ENCODE results near the gene PSORS1C1. TPM values are rescaled to one million over a fixed set of nuclear protein-coding genes. Genes with fewer than 3 reads are reported as not detected.
"Not testable (repeated sequence)": the region's sequence is repeated elsewhere in the genome, so short reads cannot be mapped to it uniquely, and the experiment has no call there.

PSORS1C1 gene
- total RNA-seq, 1 experiment from 2014 or later, result not detected

- DNase-seq (ENCODE audit: low read depth, low spot score), result no peak
- in situ Hi-C loops (cut with HindIII; ENCODE audit: low pct_unique_long_range_greater_than_20kb, low sequenced_read_pairs), result no loop called here
Observed at GRCh38 chr6:31180500-31180899, 65.9 kb downstream of the PSORS1C1 start.

- DNase-seq (ENCODE audit: low read depth, low spot score); in situ Hi-C loops (cut with HindIII; ENCODE audit: low pct_unique_long_range_greater_than_20kb, low sequenced_read_pairs): not testable (repeated sequence)
Observed at GRCh38 chr6:31183287-31183686, 68.7 kb downstream of the PSORS1C1 start.

- DNase-seq (ENCODE audit: low read depth, low spot score); in situ Hi-C loops (cut with HindIII; ENCODE audit: low pct_unique_long_range_greater_than_20kb, low sequenced_read_pairs): not testable (repeated sequence)
Observed at GRCh38 chr6:31183859-31184258, 69.3 kb downstream of the PSORS1C1 start.

- in situ Hi-C loops (cut with HindIII; ENCODE audit: low pct_unique_long_range_greater_than_20kb, low sequenced_read_pairs); DNase-seq (ENCODE audit: low read depth, low spot score): not testable (repeated sequence)
Observed at GRCh38 chr6:31185695-31186051, 71.1 kb downstream of the PSORS1C1 start.

GRCh38 chr6:31186052-31186734 is 71.6 kb downstream of the PSORS1C1 start:
- in situ Hi-C loops (cut with HindIII; ENCODE audit: low pct_unique_long_range_greater_than_20kb, low sequenced_read_pairs), result no loop called here
- no peak for DNase-seq (ENCODE audit: low read depth, low spot score)

- in situ Hi-C loops (cut with HindIII; ENCODE audit: low pct_unique_long_range_greater_than_20kb, low sequenced_read_pairs), result no loop called here
- DNase-seq (ENCODE audit: low read depth, low spot score), result no peak
Observed at GRCh38 chr6:31187780-31188194, 73.2 kb downstream of the PSORS1C1 start.

- DNase-seq (ENCODE audit: low read depth, low spot score); in situ Hi-C loops (cut with HindIII; ENCODE audit: low pct_unique_long_range_greater_than_20kb, low sequenced_read_pairs): not testable (repeated sequence)
Observed at GRCh38 chr6:31189223-31189622, 74.6 kb downstream of the PSORS1C1 start.

Small RNA genes within 50 kb of the gene (small RNA-seq; reads per million reads assigned to genes)
- gene POLR2LP1 (0 reads per million in 2 experiments), gene RNU6-1133P (0 to 0.05 reads per million in 2 experiments)

Other genes starting within 250 kb of the PSORS1C1 start
- gene DDR1, start 230.3 kb upstream of the PSORS1C1 start, total RNA-seq (2014; rRNA removed; shearing (Covaris generic)), result 33.2 and 34.1 TPM in 2 replicates
- gene GTF2H4, start 206.6 kb upstream of the PSORS1C1 start, total RNA-seq (2014; rRNA removed; shearing (Covaris generic)), result 16.3 and 18.0 TPM in 2 replicates
- gene VARS2, start 200.6 kb upstream of the PSORS1C1 start, total RNA-seq (2014; rRNA removed; shearing (Covaris generic)), result 36.5 and 44.1 TPM in 2 replicates
- not detected in 2 replicates for gene SFTA2, start 182.6 kb upstream of the PSORS1C1 start, total RNA-seq (2014; rRNA removed; shearing (Covaris generic))
- gene MUCL3, start 173.8 kb upstream of the PSORS1C1 start, total RNA-seq (2014; rRNA removed; shearing (Covaris generic)), result not detected in 2 replicates
- gene MUC21, start 131.1 kb upstream of the PSORS1C1 start, total RNA-seq (2014; rRNA removed; shearing (Covaris generic)), result not detected in 2 replicates
- gene MUC22, start 104.3 kb upstream of the PSORS1C1 start, total RNA-seq (2014; rRNA removed; shearing (Covaris generic)), result not detected in 2 replicates
- gene C6orf15, start 2.2 kb upstream of the PSORS1C1 start, total RNA-seq (2014; rRNA removed; shearing (Covaris generic)), result not detected in 2 replicates
- not detected in 2 replicates for gene CDSN, start 5.6 kb downstream of the PSORS1C1 start, total RNA-seq (2014; rRNA removed; shearing (Covaris generic))
- gene PSORS1C2, start 24.3 kb downstream of the PSORS1C1 start, total RNA-seq (2014; rRNA removed; shearing (Covaris generic)), result not detected in 2 replicates
- 12.0 and 13.4 TPM in 2 replicates for gene CCHCR1, start 43.0 kb downstream of the PSORS1C1 start, total RNA-seq (2014; rRNA removed; shearing (Covaris generic))
- 14.3 and 16.1 TPM in 2 replicates for gene TCF19, start 43.8 kb downstream of the PSORS1C1 start, total RNA-seq (2014; rRNA removed; shearing (Covaris generic))
- not detected in 2 replicates for gene POU5F1, start 55.9 kb downstream of the PSORS1C1 start, total RNA-seq (2014; rRNA removed; shearing (Covaris generic))
- gene HLA-C, start 157.3 kb downstream of the PSORS1C1 start, total RNA-seq (2014; rRNA removed; shearing (Covaris generic)), result 131 and 136 TPM in 2 replicates
- 179 and 192 TPM in 2 replicates for gene HLA-B, start 242.4 kb downstream of the PSORS1C1 start, total RNA-seq (2014; rRNA removed; shearing (Covaris generic))